Neuronal stem cell (in vitro differentiated cells): ENCODE results near the gene SLC22A1.

Experiments
- DNase-seq: peaks from one replicate; pipeline ENCODE4 v3.0.0-alpha.2; 2013; ENCODE audit warnings: low spot score
- H2AFZ ChIP-seq: one replicate; pipeline ENCODE4 v1.6.1; 2013; ENCODE audit warnings: mild to moderate bottlenecking, low read length, inconsistent platforms
- H2AK5ac ChIP-seq: 2 replicates; pipeline ENCODE4 v1.6.1; 2013; ENCODE audit warnings: low read depth, mild to moderate bottlenecking, inconsistent platforms, low read length, moderate library complexity, mixed read lengths
- H2BK120ac ChIP-seq: 2 replicates; pipeline ENCODE4 v1.6.1; 2013; ENCODE audit warnings: low read depth, mild to moderate bottlenecking, inconsistent platforms, low read length, moderate library complexity, mixed read lengths
- H2BK12ac ChIP-seq: one replicate; pipeline ENCODE4 v1.6.1; 2013; ENCODE audit warnings: low read length, inconsistent platforms
- H2BK15ac ChIP-seq: 2 replicates; pipeline ENCODE4 v1.6.1; 2013; ENCODE audit warnings: mild to moderate bottlenecking, low read length, inconsistent platforms, mixed read lengths
- H2BK5ac ChIP-seq: one replicate; pipeline ENCODE4 v1.6.1; 2013; ENCODE audit warnings: inconsistent platforms, mild to moderate bottlenecking, low read length, moderate library complexity
- H3K14ac ChIP-seq: one replicate; pipeline ENCODE4 v1.6.1; 2013; ENCODE audit warnings: low read length, inconsistent platforms
- H3K18ac ChIP-seq: 2 replicates; pipeline ENCODE4 v1.6.1; 2013; ENCODE audit warnings: low read length, inconsistent platforms
- H3K23ac ChIP-seq: 2 replicates; pipeline ENCODE4 v1.6.1; 2013; ENCODE audit warnings: low read depth, mild to moderate bottlenecking, mixed read lengths, low read length, inconsistent platforms; ENCODE audit not compliant: poor library complexity
- H3K27ac ChIP-seq: replicated peaks from 3 replicates; pipeline ENCODE4 v1.5.1; 2013; ENCODE audit warnings: low read length, inconsistent platforms
- H3K27me3 ChIP-seq, 3 experiments: 2 replicates each; pipeline ENCODE4 v1.6.1; 2013; ENCODE audit warnings: low read length in 3 of 3, mild to moderate bottlenecking in 2 of 3, inconsistent platforms in 1 of 3, low read depth in 1 of 3, mixed read lengths in 1 of 3, moderate library complexity in 1 of 3; ENCODE audit not compliant: control insufficient read depth in 3 of 3, insufficient read depth in 3 of 3
- H3K36me3 ChIP-seq, 2 donors: replicated peaks in 1 of 2; 2 replicates each; pipeline ENCODE4 v1.6.1; 2013; ENCODE audit warnings: low read length in 2 of 2; ENCODE audit not compliant: control insufficient read depth in 2 of 2, insufficient read depth in 2 of 2
- H3K4ac ChIP-seq: 2 replicates; pipeline ENCODE4 v1.6.1; 2013; ENCODE audit warnings: inconsistent platforms, mild to moderate bottlenecking, low read length, moderate library complexity
- H3K4me1 ChIP-seq, 2 donors: 1 replicate in 1 of 2; 2 replicates in 1 of 2; pipeline ENCODE4 v1.6.1; 2013; ENCODE audit warnings: low read length in 2 of 2, low read depth in 1 of 2; ENCODE audit not compliant: control insufficient read depth in 2 of 2, insufficient read depth in 1 of 2
- H3K4me2 ChIP-seq: one replicate; pipeline ENCODE4 v1.6.1; 2013; ENCODE audit warnings: mild to moderate bottlenecking, low read length, inconsistent platforms; ENCODE audit not compliant: insufficient read depth, poor library complexity, severe bottlenecking
- H3K4me3 ChIP-seq, 2 donors: 2 replicates each; pipeline ENCODE4 v1.5.1; 2013; ENCODE audit warnings: low read length in 2 of 2, mild to moderate bottlenecking in 2 of 2, inconsistent platforms in 1 of 2, moderate library complexity in 1 of 2
- H3K79me1 ChIP-seq: one replicate; pipeline ENCODE4 v1.6.1; 2013; ENCODE audit warnings: low read depth, mild to moderate bottlenecking, inconsistent platforms, low read length, moderate library complexity
- H3K9ac ChIP-seq: one replicate; pipeline ENCODE4 v1.6.1; 2013; ENCODE audit warnings: mild to moderate bottlenecking, low read depth, low read length, inconsistent platforms; ENCODE audit not compliant: poor library complexity
- H3K9me3 ChIP-seq, 2 donors: replicated peaks in 1 of 2; 2 replicates each; pipeline versions ENCODE3 to v1.6.1; 2013; ENCODE audit warnings: low read length in 2 of 2, mild to moderate bottlenecking in 2 of 2, inconsistent platforms in 1 of 2, low read depth in 1 of 2, mixed read lengths in 1 of 2, moderate library complexity in 1 of 2; ENCODE audit not compliant: control insufficient read depth in 2 of 2, insufficient read depth in 1 of 2
- H4K8ac ChIP-seq: one replicate; pipeline ENCODE4 v1.6.1; 2013; ENCODE audit warnings: low read depth, mild to moderate bottlenecking, inconsistent platforms, low read length, moderate library complexity
- H4K91ac ChIP-seq: one replicate; pipeline ENCODE4 v1.6.1; 2013; ENCODE audit warnings: low read length, low read depth, mild to moderate bottlenecking, inconsistent platforms; ENCODE audit not compliant: poor library complexity
- WGBS, 2 donors: extraction: QIAGEN DNeasy Blood & Tissue Kit; methylation state at CpG; one replicate each; pipeline ENCODE4 v1.1.7; 2013; ENCODE audit warnings: missing lambda C conversion rate in 2 of 2, mixed read lengths in 1 of 2; ENCODE audit not compliant: insufficient read length in 2 of 2, insufficient replicate concordance in 1 of 2; ENCODE audit errors: extremely low coverage in 2 of 2; 5-methylcytosine and 5-hydroxymethylcytosine counted together

Gene SLC22A1

DNA sequence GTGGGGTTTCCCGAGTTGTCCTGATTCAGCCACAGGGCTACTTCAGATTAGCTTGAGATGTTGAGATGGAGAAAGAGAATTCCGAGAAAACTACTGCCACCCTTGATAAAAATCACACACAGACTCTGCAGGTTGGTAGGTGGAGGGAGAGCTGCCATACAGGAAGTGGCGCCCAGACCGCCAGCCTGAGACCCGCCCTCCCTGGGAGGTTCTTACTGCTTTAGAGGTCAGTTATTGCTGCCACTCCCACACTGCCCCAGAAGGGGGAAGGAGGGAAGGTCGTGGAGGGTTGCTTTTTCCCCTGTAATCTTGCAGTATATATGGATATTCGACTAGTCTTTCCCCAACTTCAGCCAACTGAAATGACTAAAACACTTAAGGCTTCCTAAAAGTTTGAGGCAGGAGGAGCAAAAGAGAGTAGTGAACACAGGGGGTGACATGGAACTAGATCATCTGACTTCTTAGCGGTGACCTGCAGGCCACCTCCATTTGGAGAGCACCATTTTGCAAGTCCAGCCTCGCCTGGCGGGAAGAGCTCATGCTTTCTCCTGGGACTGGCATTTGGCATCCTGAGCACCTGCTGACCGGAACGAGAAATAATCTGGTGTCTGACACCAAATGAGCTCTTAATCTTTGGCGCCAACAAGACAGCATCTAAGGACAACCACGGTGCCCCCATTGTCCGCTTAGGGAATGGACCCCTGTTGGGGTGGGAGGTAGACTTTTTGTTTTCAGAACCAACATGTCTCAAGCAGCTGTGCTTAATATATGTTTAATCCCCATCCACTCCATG is 35.7 kb upstream of the SLC22A1 start:
- Histone ChIP-seq H2BK12ac (no peak overlapping the region), H3K4ac (no peak overlapping the region), H2BK120ac (no peak overlapping the region), H2BK5ac (no peak overlapping the region), H4K91ac (no peak overlapping the region), H3K23ac (no peak overlapping the region), H2BK15ac (no peak overlapping the region), H4K8ac (no peak overlapping the region), H3K27me3 (no peaks in the 10 kb centered on the region), H3K4me2 (no peak overlapping the region), H3K4me1 (no peaks in the 10 kb centered on the region), H3K9me3 (no peaks in the 10 kb centered on the region), H3K79me1 (no peaks in the 10 kb centered on the region), H3K36me3 (peaks cover 55 to 97% of the 10 kb centered on the region in 2 donors), H2AFZ (no peak overlapping the region), H3K9ac (no peak overlapping the region), H3K14ac (no peak overlapping the region), H3K18ac (no peak overlapping the region), H3K4me3 (no peak overlapping the region), H3K27ac (no peak overlapping the region), H2AK5ac (no peak overlapping the region)
- DNase-seq = no peak
- no CpG with 5 or more reads among the region's 15 CpGs for WGBS, 2 donors

DNA sequence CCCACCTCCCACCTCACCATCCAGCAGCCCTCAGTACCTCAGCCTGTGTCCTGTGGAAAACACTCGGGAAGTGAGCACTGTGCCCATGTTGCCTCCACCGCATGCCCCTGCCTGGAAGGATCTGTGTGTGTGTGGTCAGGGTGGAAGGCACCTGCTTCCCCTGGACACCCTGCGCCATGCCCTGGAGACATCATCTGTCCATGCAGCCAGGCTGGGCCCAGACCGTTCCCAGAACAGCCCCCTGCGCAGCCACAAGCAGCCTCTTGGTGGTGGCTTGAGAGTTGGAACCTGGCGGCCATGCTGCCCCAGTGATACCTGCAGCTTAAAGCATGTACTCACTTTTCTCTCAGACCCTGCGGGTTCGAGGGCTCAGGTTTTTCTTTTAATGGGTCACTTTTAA is 34.9 kb upstream of the SLC22A1 start:
- Histone ChIP-seq H3K27ac (no peak overlapping the region), H2BK12ac (no peak overlapping the region), H3K4me3 (no peak overlapping the region), H2AK5ac (no peak overlapping the region), H3K9me3 (no peaks in the 10 kb centered on the region), H3K27me3 (no peaks in the 10 kb centered on the region), H3K18ac (peak overlapping the region; percentile 13), H2BK5ac (no peak overlapping the region), H3K4ac (no peak overlapping the region), H3K4me2 (no peak overlapping the region), H2BK15ac (no peak overlapping the region), H3K23ac (peak overlapping the region; percentile 34), H4K8ac (no peak overlapping the region), H3K14ac (no peak overlapping the region), H3K36me3 (peaks cover 58 to 95% of the 10 kb centered on the region in 2 donors), H3K79me1 (no peaks in the 10 kb centered on the region), H3K4me1 (no peaks in the 10 kb centered on the region), H2AFZ (no peak overlapping the region), H2BK120ac (no peak overlapping the region), H3K9ac (no peak overlapping the region), H4K91ac (no peak overlapping the region)
- no peak for DNase-seq
- WGBS, 2 donors = no CpG with 5 or more reads among the region's 8 CpGs

GRCh38 chr6:160088069-160088783 is 33.4 kb upstream of the SLC22A1 start:
- no peak overlapping the region for H2BK12ac ChIP-seq
- no peaks in the 10 kb centered on the region for H3K4me1 ChIP-seq
- H2AFZ ChIP-seq = no peak overlapping the region
- H3K9ac ChIP-seq = no peak overlapping the region
- no peak overlapping the region for H4K8ac ChIP-seq
- H3K27ac ChIP-seq = no peak overlapping the region
- no peak overlapping the region for H2BK120ac ChIP-seq
- H3K4me3 ChIP-seq = no peak overlapping the region
- H3K4ac ChIP-seq = no peak overlapping the region
- no peaks in the 10 kb centered on the region for H3K9me3 ChIP-seq
- H3K27me3 ChIP-seq = no peaks in the 10 kb centered on the region
- no peak overlapping the region for H3K14ac ChIP-seq
- H3K79me1 ChIP-seq = no peaks in the 10 kb centered on the region
- H3K36me3 ChIP-seq = peaks cover 69 to 95% of the 10 kb centered on the region in 2 donors
- peak; percentile 23 for DNase-seq
- H3K4me2 ChIP-seq = no peak overlapping the region
- no CpG with 5 or more reads among the region's 13 CpGs for WGBS, 2 donors
- no peak overlapping the region for H2BK15ac ChIP-seq
- H2BK5ac ChIP-seq = no peak overlapping the region
- H3K23ac ChIP-seq = no peak overlapping the region
- no peak overlapping the region for H3K18ac ChIP-seq
- no peak overlapping the region for H4K91ac ChIP-seq
- no peak overlapping the region for H2AK5ac ChIP-seq

GRCh38 chr6:160088784-160089533 is 32.7 kb upstream of the SLC22A1 start:
- Histone ChIP-seq H3K14ac (no peak overlapping the region), H3K4me1 (no peaks in the 10 kb centered on the region), H2AK5ac (no peak overlapping the region), H3K9ac (no peak overlapping the region), H2BK15ac (no peak overlapping the region), H3K9me3 (no peaks in the 10 kb centered on the region), H2BK120ac (no peak overlapping the region), H3K23ac (no peak overlapping the region), H3K27me3 (no peaks in the 10 kb centered on the region), H3K18ac (no peak overlapping the region), H3K4me2 (no peak overlapping the region), H4K91ac (no peak overlapping the region), H3K4me3 (no peak overlapping the region), H4K8ac (no peak overlapping the region), H3K27ac (no peak overlapping the region), H3K36me3 (peaks cover 72 to 95% of the 10 kb centered on the region in 2 donors), H2AFZ (no peak overlapping the region), H2BK12ac (no peak overlapping the region), H3K4ac (no peak overlapping the region), H3K79me1 (no peaks in the 10 kb centered on the region), H2BK5ac (no peak overlapping the region)
- WGBS, 2 donors = no CpG with 5 or more reads among the region's 21 CpGs
- no peak for DNase-seq
